Measurements from ENCODE around the gene CLDN10.

DNA sequence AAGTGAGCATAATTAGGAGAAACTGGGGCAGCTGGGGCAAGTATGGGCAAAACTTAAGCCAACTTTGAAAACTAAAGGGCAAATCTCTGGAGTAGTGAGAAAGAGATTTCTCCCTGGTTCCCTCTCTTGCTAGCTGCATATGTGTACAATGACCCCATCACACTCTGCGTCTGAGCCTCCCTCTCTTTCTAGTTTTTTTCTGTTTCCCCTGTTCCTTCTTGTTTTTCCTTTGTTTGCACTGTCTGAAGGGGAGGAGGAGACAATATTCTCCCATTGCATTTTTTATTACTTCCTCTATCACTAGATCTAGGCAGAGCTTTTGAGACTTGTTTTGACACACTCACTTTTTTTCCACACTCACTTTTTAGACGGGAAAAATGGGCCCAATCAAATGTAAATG, 11.2 kb upstream of the CLDN10 start:
- TF ChIP-seq, protein P1, sequence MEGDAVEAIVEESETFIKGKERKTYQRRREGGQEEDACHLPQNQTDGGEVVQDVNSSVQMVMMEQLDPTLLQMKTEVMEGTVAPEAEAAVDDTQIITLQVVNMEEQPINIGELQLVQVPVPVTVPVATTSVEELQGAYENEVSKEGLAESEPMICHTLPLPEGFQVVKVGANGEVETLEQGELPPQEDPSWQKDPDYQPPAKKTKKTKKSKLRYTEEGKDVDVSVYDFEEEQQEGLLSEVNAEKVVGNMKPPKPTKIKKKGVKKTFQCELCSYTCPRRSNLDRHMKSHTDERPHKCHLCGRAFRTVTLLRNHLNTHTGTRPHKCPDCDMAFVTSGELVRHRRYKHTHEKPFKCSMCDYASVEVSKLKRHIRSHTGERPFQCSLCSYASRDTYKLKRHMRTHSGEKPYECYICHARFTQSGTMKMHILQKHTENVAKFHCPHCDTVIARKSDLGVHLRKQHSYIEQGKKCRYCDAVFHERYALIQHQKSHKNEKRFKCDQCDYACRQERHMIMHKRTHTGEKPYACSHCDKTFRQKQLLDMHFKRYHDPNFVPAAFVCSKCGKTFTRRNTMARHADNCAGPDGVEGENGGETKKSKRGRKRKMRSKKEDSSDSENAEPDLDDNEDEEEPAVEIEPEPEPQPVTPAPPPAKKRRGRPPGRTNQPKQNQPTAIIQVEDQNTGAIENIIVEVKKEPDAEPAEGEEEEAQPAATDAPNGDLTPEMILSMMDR (IDR thresholded peaks at IDR 0.05), result no peak
- TF ChIP-seq POLR2AphosphoS5 (IDR thresholded peaks at IDR 0.05), result no peak
- no peak for TF ChIP-seq POLR2A (IDR thresholded peaks at IDR 0.05)
- no peak for TF ChIP-seq EP300 (IDR thresholded peaks at IDR 0.05; ENCODE audit: low read depth)

Measured in transverse colon (tissue), 4 donors.